ENCODE measurements around the gene THAP11.
A peak's percentile ranks its signal among the peaks of the same experiment; 100 is the strongest.
"Not testable (repeated sequence)": the region's sequence is repeated elsewhere in the genome, so short reads cannot be mapped to it uniquely, and the experiment has no call there.

THAP11 gene

DNA sequence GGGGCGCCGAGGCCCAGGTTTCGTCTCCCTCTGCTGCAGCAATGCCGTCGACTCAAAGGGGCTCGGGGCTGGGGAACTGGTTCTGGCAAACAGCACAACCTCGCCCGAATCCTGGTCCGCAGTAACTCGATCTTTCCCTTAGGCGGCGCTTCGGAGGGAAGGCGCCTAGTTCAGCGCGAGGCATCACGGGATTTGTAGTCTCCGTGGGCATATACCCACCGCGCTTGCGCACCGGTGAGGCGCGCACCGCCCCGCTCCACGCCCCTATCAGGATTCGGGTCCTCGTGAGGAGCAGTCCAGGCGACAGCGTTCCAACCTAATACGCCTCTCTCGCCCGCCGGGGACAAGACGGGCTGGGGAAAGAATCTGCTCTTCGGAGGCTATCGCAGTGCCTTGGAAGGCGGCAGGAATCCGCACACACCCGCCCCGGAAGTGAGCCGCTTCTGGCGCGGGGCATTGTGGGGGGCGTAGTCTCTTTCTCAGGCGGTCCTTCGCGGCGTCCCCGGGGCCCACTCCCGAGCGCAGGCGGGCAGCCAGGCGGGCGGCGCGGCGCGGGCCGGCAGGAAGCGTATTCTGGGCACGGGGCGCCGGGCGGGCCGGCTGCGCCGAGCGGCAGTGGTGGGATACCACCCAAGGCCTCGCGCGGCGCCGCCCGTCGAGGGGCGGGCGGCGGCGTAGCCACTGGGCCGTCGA lies at the start of gene THAP11:
THAP11 (plus strand) TSS at position 505 of the 693 bp plus-strand sequence. CDS start 235 bp downstream, outside the sequence.
- peak; percentile 91 for DNase-seq

DNA sequence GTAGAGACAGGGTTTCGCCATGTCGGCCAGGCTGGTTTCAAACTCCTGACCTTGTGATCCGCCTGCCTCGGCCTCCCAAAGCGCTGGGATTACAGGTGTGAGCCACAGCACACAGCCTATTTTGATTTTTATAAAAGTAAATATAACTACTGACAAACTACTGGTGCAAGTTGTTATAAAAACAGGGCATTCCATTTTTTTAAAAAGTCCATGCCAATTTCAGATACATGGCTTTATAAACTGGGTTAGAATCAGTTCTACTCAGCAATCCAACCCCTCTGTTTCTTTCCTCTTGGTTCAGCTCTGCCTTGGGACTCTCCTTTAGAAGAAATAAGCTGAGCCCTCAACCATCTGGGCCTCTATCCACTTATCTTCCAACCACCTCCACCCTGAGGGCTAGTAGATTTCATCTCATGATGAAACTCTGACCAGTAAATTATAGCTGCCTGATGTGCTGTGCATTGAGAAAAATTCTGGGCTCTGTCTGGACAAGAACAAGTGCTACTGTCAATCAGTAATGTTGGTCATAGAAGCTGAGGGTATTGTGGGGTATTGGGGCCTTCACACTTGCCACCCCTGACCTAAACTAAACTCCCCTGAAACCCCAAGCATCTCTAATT lies 45.9 kb upstream of the THAP11 start:
- no peak for DNase-seq

DNA sequence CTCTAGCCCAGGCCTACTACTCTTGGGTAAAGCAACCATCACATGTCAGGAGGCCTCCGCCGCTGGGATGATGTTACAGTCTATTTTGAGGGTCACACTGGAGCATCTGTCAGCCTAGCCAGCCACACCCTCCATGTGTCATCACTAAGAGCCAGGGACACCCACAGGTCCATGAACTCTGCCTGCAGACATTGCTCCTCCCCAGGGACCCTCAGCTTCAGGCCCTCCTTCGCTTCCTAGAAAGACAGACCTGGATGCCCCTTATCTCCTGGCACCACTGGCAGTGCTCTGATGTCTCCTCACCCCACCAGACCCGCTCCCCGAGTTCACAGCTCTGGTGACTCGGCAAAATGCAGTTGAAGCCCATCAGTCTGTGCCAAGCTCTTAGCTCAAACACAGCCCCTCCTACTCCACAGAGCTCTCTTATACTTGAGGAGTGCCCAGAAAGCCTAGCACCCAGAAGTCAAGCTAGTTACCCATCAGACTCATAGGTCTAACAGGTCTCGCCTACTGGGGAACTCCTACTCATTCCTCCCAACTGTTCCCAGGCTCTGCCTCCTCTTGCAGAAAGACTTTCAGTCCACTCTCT lies 41.7 kb upstream of the THAP11 start:
- no peak for DNase-seq

DNA sequence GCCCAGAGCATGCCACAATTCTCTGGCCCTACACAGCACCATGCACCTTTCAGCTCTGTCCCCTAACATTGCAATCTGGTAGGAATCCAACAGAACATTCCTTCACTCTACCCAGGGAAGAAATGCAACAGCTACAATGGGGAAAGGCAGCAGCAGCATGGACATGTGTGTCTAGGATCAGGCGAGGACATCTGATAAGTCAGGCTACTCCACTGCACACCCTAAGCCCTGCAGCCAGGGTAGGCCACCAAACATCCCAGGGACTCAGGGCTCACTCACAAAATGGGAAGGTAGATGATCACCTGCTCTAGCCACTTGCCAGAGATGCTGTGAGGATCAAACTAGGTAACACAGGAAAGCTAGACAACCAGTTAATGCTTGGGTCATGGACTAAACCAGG lies 40.9 kb upstream of the THAP11 start:
- no peak for DNase-seq

DNA sequence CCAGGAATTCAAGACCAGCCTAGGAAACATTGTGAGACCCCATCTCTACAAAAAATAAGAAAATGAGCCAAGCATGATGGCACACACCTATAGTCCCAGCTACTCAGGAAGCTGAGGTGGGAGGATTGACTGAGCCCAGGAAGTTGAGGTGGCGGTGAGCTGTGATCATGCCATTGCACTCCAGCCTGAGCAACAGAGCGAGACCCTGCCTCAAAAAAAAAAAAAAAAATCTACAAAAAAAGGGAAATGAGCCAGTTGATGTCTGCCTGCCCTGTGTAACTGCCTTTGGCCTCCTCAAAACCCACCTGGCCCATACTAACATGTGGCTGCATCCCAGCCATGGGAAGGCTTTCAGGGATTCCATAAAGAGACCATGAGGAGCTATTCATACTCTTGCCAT lies 40.2 kb upstream of the THAP11 start:
- DNase-seq: peak; percentile 55

DNA sequence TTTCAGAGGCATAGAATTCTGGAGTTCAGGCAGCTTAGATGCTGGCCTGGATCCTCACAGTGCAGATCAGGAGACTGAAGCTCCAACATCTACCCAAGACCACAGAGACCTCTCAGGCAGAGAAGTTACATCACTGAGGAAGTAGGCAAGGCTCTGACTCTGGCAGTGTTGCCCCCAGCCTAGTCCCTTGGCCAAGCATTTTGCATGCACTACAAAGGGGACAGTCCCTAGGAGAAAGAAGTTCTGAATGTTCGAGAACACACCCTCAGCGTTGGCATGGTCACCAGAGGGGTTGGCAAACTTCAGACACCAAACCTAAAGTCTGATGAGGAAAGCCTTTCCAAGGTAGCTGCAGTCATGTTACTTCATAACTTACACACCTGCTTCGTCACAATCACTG lies 38.2 kb upstream of the THAP11 start:
- DNase-seq: peak; percentile 67

DNA sequence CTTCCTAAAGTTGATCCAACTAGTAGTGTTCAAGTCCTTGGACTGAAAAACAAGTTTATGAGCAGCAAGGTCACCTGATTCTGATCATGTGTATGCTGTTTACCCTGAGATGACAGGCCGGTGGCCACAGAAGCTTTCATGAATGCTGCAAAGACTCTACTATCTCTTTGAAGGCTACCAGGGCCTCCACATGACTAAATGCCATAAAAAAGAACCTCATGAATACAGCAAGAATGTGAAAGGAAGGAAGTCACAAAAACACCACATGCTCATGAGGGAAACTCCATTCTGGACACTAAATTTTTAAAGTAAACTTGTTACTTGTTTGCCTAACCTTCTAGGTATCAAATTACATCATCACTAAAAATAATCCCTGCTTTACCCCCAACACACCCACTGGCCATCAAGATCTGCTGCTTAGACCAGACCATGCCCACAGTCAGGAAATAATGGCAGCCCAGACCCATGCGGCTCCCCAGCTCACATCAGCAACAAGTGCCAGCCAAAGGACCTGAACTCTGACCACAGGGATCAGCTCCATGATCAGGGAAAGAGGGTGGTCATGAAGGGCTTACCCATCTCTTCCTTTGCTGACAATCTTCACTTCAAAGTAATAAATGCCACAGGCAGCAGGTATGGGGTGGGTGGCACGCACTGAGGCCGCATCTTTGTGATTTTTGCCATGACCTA lies 37.1 kb upstream of the THAP11 start:
- DNase-seq: no peak

DNA sequence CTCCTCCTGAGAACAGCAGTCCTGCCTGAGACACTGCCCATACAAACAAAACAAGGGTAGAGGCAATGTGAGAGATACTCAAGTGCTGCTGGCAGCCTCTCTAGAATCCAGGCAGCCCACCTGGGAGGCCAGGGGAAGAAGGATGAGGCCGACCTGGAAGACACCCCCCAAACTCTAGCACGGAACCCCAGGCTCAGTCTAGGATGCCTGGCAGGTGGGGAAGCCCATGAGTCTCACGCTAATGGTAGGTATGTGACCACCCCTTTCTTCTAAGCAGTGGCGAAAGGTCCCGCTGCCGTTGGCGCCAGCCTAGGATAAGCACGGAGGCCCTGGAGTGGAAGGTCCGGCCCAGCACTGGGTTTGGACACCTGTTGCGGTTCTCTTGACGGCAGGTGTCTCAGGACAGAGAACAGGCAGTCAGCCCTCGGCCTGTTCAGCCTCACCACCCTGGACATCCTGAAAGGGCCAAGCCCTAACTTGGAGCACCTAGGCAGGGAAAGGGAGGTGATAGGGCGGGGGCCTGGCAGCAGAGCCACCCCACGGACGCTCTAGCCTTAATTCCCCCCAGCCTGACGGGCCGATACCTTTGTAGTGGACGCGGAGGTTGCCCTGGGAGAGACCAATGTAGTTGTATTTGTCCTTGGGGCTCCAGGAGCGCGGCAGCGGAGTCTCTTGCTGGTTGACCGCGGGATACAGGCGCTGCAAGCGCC lies 36.2 kb upstream of the THAP11 start:
- no peak for DNase-seq

DNA sequence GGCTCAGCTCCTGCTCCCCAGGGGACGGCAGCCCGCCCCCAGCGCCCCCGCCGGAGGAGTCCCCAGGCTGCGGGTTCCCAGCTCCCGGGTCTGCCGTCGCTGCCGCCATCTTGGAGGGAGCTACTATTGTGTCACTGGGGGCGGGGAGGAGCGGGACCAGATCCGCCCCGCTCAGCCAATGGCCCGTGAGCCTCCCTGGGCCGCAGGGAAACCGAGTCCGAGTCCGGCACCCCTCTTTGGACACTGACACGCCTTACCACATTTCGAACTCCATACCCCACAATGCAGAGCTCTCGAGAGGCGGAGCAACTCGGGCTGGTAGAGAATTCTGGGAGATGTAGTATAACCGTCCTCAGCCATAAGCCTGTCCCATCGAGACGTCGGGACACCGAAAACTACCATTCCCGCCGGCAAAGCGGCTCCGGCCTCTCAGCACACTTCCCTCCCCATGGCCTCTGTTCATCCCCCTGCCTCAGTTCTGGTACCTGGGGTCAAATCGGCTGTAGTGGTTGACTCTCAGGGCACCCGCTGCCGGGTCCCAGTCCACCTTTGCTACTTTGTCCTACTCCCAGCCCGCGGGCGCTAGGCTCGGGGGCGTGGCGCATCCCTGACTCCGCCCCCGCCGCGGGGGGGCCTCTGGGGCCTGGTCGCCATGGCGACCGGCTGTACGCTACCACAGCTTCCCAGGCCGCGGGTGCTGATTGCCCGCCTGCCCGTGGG lies 35.5 kb upstream of the THAP11 start, which contains the start of the genes RANBP10 and TSNAXIP1:
RANBP10 (minus strand) TSS at position 133 of the 720 bp plus-strand sequence; CDS start at position 109, 24 bp downstream.
TSNAXIP1 (plus strand) TSS at position 462 of the 720 bp plus-strand sequence. CDS start 261 bp downstream, outside the sequence.
- DNase-seq: peak; percentile 99

DNA sequence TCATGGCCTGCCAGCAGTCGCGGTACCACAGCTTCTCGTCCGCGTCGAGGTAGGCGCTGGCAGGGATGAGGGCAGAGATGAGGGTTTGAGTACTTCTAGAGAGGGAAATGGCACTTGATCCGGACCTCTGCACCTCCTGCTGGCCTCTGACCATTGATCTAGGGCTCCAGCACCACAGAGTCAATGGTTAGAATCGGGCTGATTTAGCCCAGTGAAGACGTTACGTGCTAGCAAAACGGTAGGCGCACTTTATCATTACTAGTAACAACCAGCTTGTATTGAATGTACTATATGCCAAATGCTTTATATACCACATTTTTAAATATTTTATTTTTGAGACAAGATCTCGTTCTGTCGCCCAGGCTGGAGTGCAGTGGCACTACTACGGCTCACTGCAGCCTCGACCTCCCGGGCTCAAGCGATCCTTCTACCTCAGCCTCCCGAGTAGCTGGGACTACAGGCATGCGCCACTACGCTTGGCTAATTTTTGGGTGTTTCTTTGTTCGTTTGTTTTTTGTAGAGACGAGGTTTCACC lies 34.9 kb upstream of the THAP11 start:
- DNase-seq: no peak

DNA sequence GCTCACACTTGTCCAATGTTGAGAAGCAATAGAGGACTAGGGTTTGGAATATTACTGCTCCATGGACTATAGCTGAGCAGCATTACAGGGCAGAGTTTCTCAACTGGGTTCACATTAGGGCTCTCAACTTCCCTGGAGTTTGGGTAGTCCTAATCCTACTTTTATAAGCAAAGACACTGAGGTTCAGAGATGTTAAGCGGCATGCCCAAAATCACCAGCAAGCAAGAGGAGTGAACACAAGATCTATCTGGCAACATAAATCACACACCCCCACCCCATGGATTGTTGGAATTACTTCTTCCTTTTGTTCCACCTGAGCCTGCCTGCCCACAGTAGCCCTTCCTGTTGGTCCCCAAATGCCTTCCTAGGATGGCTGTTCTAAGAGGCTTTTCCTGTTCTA lies 30.2 kb upstream of the THAP11 start:
- DNase-seq: no peak

DNA sequence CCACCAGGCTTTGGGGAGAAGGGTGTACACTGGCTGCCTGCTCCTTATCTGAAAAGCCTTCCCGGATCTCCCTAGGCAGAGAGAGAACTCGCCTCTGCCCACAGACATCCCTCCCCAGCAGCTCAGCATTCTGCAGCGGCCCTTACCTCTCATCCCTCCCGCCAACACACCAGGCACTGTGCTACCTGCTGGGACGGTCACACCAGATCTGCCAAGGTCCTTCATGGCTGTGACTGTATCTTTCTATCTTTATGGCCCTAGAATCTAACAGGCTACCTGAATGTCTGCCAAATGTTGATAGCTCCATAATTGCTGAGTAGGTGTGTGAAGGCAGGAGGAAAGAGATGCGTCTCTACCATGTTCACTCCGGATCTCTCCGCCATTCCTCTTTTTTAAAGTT lies 27.6 kb upstream of the THAP11 start:
- DNase-seq: no peak

DNA sequence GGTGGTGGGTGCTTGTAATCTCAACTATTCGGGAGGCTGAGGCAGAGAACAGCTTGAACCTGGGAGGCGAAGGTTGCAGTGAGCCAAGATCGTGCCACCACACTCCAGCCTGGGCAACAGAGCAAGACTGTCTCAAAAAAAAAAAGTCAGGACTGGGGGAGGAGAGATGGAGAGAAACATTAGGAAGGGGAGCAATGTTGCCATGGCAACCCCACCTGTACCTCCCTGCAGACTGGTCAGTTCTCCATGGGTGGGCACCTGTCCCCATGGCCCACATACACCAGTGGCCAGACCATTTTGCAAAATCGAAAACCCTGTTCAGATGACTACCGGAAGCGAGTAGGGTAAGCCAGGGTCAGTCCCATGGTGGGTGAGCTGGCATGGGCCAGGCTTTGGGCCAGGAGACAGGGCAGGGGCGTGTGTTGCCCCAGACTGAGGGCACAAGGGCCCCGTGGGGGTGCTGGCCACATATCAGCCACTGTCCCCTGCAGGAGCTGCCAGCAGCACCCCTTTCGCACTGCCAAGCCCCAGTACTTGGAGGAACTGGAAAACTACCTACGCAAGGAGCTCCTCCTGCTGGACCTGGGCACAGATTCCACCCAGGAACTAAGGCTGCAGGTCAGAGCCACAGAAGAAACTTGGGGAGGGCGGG lies 21.4 kb upstream of the THAP11 start:
- DNase-seq: no peak

DNA sequence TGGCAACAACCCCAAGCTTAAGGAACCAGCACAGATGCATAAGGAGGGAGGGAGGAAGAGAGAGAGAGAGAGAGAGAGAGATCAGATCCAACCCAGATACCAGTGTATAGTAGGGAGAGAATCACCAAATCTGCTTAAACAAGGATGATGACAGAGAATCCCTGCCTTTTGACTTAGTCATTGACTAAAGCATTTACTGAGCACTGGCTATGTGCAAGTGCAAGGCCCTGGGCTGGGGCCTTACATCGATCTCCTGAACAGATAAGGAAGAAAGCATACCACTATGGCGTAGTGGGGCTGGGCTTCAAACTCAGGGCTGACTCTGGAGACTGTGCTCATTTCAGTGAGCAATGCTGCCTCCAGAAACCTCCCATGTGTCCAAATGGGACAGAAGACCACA lies 19.6 kb upstream of the THAP11 start:
- no peak for DNase-seq

DNA sequence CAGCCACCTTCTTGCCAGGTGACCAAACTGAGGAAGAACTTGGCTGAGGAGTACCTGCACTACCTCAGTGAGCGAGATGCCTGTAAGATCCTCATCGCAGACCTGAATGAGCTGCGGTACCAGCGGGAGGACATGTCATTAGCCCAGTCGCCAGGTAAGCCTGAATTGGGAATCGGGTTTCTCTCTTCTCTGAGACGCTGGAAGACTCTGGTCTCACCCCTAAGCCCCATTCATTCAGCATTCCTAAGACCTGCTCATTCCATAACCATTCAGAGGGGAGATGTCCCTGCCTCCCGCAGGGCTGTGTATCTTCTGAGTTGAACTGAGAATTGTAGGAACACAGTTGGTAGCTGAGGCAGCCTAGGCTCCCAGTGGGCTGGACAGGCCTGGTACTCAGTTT lies 17.0 kb upstream of the THAP11 start:
- DNase-seq: no peak

DNA sequence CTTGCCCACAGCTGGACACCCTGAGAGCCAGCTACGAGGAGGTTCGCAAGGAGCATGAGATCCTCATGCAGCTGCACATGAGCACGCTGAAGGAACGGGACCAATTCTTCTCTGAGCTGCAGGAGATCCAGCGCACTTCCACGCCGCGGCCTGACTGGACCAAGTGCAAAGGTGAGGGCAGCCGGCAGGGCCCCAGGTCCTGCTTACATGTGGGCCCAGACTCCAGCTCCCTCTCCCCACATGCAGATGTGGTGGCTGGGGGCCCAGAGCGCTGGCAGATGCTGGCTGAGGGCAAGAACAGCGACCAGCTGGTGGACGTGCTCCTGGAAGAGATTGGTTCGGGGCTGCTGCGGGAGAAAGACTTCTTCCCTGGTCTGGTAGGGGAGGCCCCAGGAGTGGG lies 16.2 kb upstream of the THAP11 start:
- DNase-seq: no peak

DNA sequence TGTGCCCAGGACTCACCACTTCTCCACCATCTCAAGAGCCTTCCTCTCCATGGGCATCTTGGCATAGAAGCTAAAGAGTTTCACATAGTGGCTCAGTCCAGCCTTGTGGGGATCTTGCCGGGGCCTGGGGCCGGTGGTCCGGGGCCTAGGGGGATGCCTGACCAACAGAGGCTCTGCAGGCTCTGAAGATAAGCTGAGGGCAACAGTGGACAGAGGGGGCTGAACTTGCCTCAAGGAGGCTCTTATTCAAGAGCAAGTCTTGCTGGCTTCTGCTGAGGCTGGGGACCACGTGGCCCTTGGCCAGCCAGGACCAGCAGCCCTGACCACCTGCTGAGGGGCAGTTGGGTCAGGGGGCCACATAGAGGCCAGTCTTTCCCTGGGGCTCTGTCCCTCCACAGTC lies 13.5 kb upstream of the THAP11 start:
- no peak for DNase-seq

DNA sequence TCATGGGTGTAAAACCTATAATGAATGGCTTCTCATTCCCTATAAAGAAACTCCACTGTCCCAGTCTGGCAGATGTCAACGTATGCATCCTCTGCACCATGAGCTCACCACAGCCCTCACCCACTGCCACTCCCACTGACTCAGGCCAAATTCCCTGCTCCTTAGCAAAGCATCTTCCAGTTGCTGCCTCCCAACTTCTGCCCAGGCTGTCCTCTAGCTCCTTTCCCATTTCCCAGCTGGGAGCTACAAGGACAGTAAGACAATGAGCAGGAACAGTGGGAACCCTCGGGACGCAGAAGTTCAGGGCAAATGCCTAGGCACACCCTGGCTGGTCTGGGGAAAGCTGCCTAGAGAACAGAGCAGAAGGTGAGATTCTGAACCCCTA lies 9.1 kb upstream of the THAP11 start:
- DNase-seq: no peak

DNA sequence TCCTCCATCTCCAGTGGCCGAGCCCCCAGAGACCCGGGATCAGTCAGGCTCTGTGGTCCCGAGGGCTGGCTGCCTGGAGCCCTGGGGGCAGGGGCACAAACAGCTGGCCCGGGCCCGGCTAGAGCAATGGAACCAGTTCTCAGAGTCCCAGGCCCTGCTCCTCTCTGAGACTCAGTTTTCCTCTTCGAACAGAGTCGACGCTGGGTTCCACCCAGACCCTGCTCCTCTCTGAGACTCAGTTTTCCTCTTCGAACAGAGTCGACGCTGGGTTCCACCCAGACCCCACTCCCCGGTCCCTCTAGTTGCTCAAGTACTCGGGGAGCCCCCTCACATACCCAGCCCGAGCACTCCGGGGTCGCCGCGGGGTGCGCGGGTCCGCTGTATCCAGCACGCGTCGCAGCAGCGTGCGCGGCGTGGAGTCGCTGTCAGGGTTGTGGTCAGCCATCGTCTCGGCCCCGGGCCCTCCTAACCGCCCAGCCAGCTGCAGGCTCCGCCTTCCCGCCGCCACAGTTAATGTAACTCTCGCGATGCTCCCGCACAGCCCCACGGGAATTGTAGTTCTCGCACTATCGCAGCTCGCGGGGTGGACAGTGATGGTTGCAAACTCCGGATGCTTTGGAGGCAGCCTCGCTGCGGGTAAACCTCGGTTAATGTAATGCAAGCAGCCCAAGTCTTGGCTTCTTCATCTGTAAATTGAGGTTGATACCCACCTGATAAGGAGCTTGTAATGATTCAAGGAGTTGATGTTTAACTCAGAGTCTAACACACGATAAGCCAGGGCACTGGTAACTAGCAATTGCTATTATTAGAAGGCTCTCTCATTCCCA lies 8.5 kb upstream of the THAP11 start:
- peak; percentile 90 for DNase-seq

DNA sequence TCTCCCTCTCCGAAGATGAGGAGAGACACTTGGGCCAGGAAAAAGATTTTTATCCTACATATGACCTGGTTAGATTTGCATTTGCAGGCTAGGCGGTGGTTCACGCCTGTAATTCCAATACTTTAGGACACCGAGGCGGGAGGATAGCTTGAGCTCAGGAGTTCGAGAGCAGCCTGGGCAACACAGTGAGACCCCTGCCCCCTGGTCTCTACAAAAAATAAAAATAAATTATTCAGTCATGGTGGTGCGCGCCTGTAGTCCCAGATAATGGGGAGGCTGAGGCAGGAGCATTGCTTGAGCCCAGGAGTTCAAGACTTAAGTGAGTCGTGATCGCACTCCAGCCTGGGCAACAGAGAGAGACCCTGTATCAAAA lies 7.9 kb upstream of the THAP11 start:
- no peak for DNase-seq

DNA sequence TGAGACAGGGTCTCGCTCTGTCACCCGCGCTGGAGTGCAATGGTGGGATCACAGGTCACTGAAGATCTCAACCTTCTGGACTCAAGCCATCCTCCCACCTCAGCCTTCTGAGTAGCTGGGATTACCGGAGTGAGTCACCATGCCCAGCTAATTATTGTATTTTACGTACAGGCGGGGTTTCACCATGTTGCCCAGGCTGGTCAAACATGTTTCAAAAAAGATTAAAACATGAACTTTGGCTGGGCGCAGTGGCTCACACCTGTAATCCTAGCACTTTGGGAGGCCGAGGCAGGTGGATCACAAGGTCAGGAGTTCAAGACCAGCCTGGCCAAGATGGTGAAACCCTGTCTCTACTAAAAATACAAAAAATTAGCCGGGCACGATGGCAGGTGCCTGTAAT lies 4.9 kb upstream of the THAP11 start:
- DNase-seq: not testable (repeated sequence)

Data from CD4-positive, alpha-beta T cell treated with Interleukin-15 for 1 hour (primary cell).